Measurements from ENCODE around the gene KCNH6.

KCNH6 gene

GRCh38 chr17:63563339-63563738 lies 40.2 kb downstream of the KCNH6 start:
- FAIRE-seq: no peak

GRCh38 chr17:63564562-63564961 lies 41.4 kb downstream of the KCNH6 start:
- FAIRE-seq: no peak

- no peak for FAIRE-seq
Measured at GRCh38 chr17:63567229-63567628, 44.1 kb downstream of the KCNH6 start.

GRCh38 chr17:63568563-63568962 lies 45.4 kb downstream of the KCNH6 start:
- FAIRE-seq: no peak

- no peak for FAIRE-seq
Measured at GRCh38 chr17:63571632-63572310, 48.6 kb downstream of the KCNH6 start.

GRCh38 chr17:63573634-63574033 lies 50.5 kb downstream of the KCNH6 start:
- FAIRE-seq: no peak

GRCh38 chr17:63578027-63578768 lies 55.0 kb downstream of the KCNH6 start:
- FAIRE-seq: no peak

GRCh38 chr17:63578769-63579111 lies 55.6 kb downstream of the KCNH6 start:
- no peak for FAIRE-seq

- FAIRE-seq: no peak
Measured at GRCh38 chr17:63579633-63580032, 56.5 kb downstream of the KCNH6 start.

- FAIRE-seq: no peak
Measured at GRCh38 chr17:63587770-63588169, 64.6 kb downstream of the KCNH6 start.

GRCh38 chr17:63588797-63589196 lies 65.6 kb downstream of the KCNH6 start:
- no peak for FAIRE-seq

GRCh38 chr17:63589646-63590045 lies 66.5 kb downstream of the KCNH6 start:
- no peak for FAIRE-seq

GRCh38 chr17:63592797-63593196 lies 69.6 kb downstream of the KCNH6 start:
- no peak for FAIRE-seq

GRCh38 chr17:63595132-63595531 lies 72.0 kb downstream of the KCNH6 start:
- FAIRE-seq: no peak
